Esophagus squamous epithelium (tissue), 4 donors: ENCODE results near the gene ABLIM3.

Experiments used
- CTCF ChIP-seq, 6 experiments: fragments of 450-650 bp in 4 of 6; fragments of 200-600 bp in 2 of 6; sonication (generic) in 2 of 6; IDR thresholded peaks; one replicate each; pipeline ENCODE4 v1.5.1; 2016 to 2019; ENCODE audit warnings: antibody characterized with exemption in 6 of 6, mild to moderate bottlenecking in 4 of 6, moderate library complexity in 4 of 6
- POLR2A ChIP-seq, 4 donors: fragments of 450-650 bp; IDR thresholded peaks; one replicate each; pipeline ENCODE4 v1.6.1; 2017; ENCODE audit warnings: antibody characterized with exemption in 4 of 4, mild to moderate bottlenecking in 4 of 4, moderate library complexity in 3 of 4

GRCh38 chr5:149175346-149176105 is 34.2 kb downstream of the ABLIM3 start:
- TF ChIP-seq CTCF (IDR thresholded peaks at IDR 0.05) = no peak
- TF ChIP-seq POLR2A (IDR thresholded peaks at IDR 0.05) = no peak
